HepG2 (cell line): ENCODE measurements around the gene LRRC8C. TPM values are rescaled to one million over a fixed set of nuclear protein-coding genes. Genes with fewer than 3 reads are reported as not detected.

Experiments
- ATAC-seq: fragments of 200-7000 bp; cut with Tn5 transposase; 3 replicates; pipeline ENCODE4 v1.9.1; 2020; ENCODE audit warnings: mild to moderate bottlenecking, moderate library complexity
- BruUV-seq: library from RNA; stranded (reverse); fragments of 400-500 nt; replicated peaks from 2 replicates; lab custom pipeline; 2021; lab: Mats Ljungman, UMichigan
- CTCF ChIA-PET: fragments of 300-600 bp; formaldehyde crosslinking; extraction: SDS; loops from one replicate; lab custom pipeline; 2021; ENCODE audit warnings: low total read pairs, inconsistent platforms, low intra/inter-chr PET ratio; lab: Yijun Ruan, JAX
- POLR2A ChIA-PET: fragments of 350-600 bp; sonication (Branson Sonifier 250); formaldehyde crosslinking; loops from one replicate; lab custom pipeline; 2020; ENCODE audit warnings: antibody characterized with exemption, inconsistent platforms; lab: Yijun Ruan, JAX
- DNase-seq: peaks from one replicate; pipeline ENCODE4 v3.0.0-alpha.2; 2015; ENCODE audit warnings: low spot score
- FAIRE-seq: peaks from 3 replicates; lab custom pipeline; 2011; peaks lifted over from hg19 to GRCh38; lab: Jason Lieb, UNC
- H2AFZ ChIP-seq: one replicate; pipeline ENCODE4 v1.6.1; 2011; ENCODE audit warnings: low read length, inconsistent platforms
- H3K27ac ChIP-seq: fragments of 300-600 bp; 3 replicates; pipeline ENCODE4 v1.8.0; 2011; ENCODE audit warnings: mixed run types, mild to moderate bottlenecking, mixed read lengths, low read length, inconsistent platforms; ENCODE audit not compliant: insufficient read depth; ENCODE audit errors: extremely low read length
- H3K27me3 ChIP-seq, 2 experiments: fragments of 200-600 bp in 1 of 2; 2 replicates in 1 of 2; 3 replicates in 1 of 2; pipeline versions ENCODE4 v1.6.0 to v1.8.0; 2011; ENCODE audit warnings: low read length in 2 of 2, mild to moderate bottlenecking in 2 of 2, moderate library complexity in 2 of 2, inconsistent platforms in 1 of 2; ENCODE audit not compliant: insufficient read depth in 2 of 2, control insufficient read depth in 1 of 2
- H3K36me3 ChIP-seq, 2 experiments: fragments of 200-600 bp in 1 of 2; replicated peaks in 1 of 2; 2 replicates in 1 of 2; 3 replicates in 1 of 2; pipeline versions ENCODE4 v1.5.1 to v1.8.0; 2011; ENCODE audit warnings: low read length in 2 of 2, inconsistent platforms in 1 of 2; ENCODE audit not compliant: insufficient read depth in 2 of 2, control insufficient read depth in 1 of 2
- H3K4me1 ChIP-seq: 2 replicates; pipeline ENCODE4 v1.5.1; 2012; ENCODE audit warnings: low read length, inconsistent platforms; ENCODE audit not compliant: insufficient read depth
- H3K4me2 ChIP-seq: 2 replicates; pipeline ENCODE4 v1.6.0; 2011; ENCODE audit warnings: low read depth, low read length, inconsistent platforms
- H3K4me3 ChIP-seq, 3 experiments: fragments of 200-600 bp in 1 of 3; sonication (generic), shearing (Covaris generic) in 1 of 3; replicated peaks in 1 of 3; 2 replicates each; pipeline ENCODE4 v1.5.1; 2011 to 2016; ENCODE audit warnings: low read length in 3 of 3, inconsistent platforms in 2 of 3, low read depth in 2 of 3, mild to moderate bottlenecking in 2 of 3, control low read depth in 1 of 3, mixed read lengths in 1 of 3; ENCODE audit not compliant: insufficient read depth in 1 of 3
- H3K79me2 ChIP-seq: one replicate; pipeline ENCODE4 v1.6.1; 2011; ENCODE audit warnings: low read length, inconsistent platforms; ENCODE audit not compliant: insufficient read depth
- H3K9ac ChIP-seq: 2 replicates; pipeline ENCODE4 v1.6.0; 2011; ENCODE audit warnings: mild to moderate bottlenecking, low read depth, low read length, inconsistent platforms; ENCODE audit not compliant: insufficient read depth
- H3K9me3 ChIP-seq: 2 replicates; pipeline ENCODE4 v1.5.1; 2012; ENCODE audit warnings: mild to moderate bottlenecking, low read length
- H4K20me1 ChIP-seq: 2 replicates; pipeline ENCODE4 v1.6.0; 2011; ENCODE audit warnings: inconsistent platforms, mild to moderate bottlenecking, low read length, moderate library complexity; ENCODE audit not compliant: insufficient read depth
- ATF7 ChIP-seq, 2 experiments: fragments of 450-650 bp in 1 of 2; sonication (generic) in 1 of 2; formaldehyde crosslinking in 1 of 2; IDR thresholded peaks; 2 replicates each; pipeline versions ENCODE4 v1.4.0 to v1.6.1; 2016 to 2020; ENCODE audit warnings: antibody characterized with exemption in 1 of 2, mild to moderate bottlenecking in 1 of 2, missing genetic modification reagents in 1 of 2
- BRF2 ChIP-seq: sonication (generic); formaldehyde crosslinking; IDR thresholded peaks from 2 replicates; pipeline ENCODE4 v1.8.1; 2022; ENCODE audit warnings: mild to moderate bottlenecking, missing genetic modification reagents
- FOXC1 ChIP-seq: sonication (generic); formaldehyde crosslinking; IDR thresholded peaks from 2 replicates; pipeline ENCODE4 v1.8.0; 2022; ENCODE audit warnings: mild to moderate bottlenecking, missing genetic modification reagents, borderline replicate concordance
- HDAC2 ChIP-seq: sonication (generic); formaldehyde crosslinking; IDR thresholded peaks from 2 replicates; pipeline ENCODE4 v1.4.0; 2020; ENCODE audit warnings: missing genetic modification reagents
- HMGA1 ChIP-seq: sonication (generic); formaldehyde crosslinking; conservative IDR thresholded peaks from 2 replicates; pipeline ENCODE4 v1.4.0; 2020; ENCODE audit warnings: missing genetic modification reagents
- IRF9 ChIP-seq: sonication (generic); formaldehyde crosslinking; IDR thresholded peaks from 2 replicates; pipeline ENCODE4 v1.8.0; 2022; ENCODE audit warnings: missing genetic modification reagents, mild to moderate bottlenecking, borderline replicate concordance
- NFE2L2 ChIP-seq: fragments of 150-350 bp; IDR thresholded peaks from 2 replicates; pipeline ENCODE4 v1.6.1; 2014; ENCODE audit warnings: low read length
- NPAS2 ChIP-seq: sonication (generic); formaldehyde crosslinking; IDR thresholded peaks from 2 replicates; pipeline ENCODE4 v1.8.0; 2022; ENCODE audit warnings: mild to moderate bottlenecking, missing genetic modification reagents, borderline replicate concordance
- RORA ChIP-seq: sonication (generic); formaldehyde crosslinking; IDR thresholded peaks from 2 replicates; pipeline ENCODE4 v1.5.0; 2020; ENCODE audit warnings: mild to moderate bottlenecking, missing genetic modification reagents, moderate library complexity
- ZNF367 ChIP-seq: sonication (generic); formaldehyde crosslinking; IDR thresholded peaks from 2 replicates; pipeline ENCODE4 v1.4.0; 2020; ENCODE audit warnings: missing genetic modification reagents, borderline replicate concordance
- ZNF513 ChIP-seq: sonication (generic); formaldehyde crosslinking; conservative IDR thresholded peaks from 2 replicates; pipeline ENCODE4 v1.5.0; 2020; ENCODE audit warnings: missing genetic modification reagents
- ZNF737 ChIP-seq: sonication (generic); formaldehyde crosslinking; IDR thresholded peaks from 2 replicates; pipeline ENCODE4 v1.5.0; 2020; ENCODE audit warnings: missing genetic modification reagents, mild to moderate bottlenecking, borderline replicate concordance
- ZNF800 ChIP-seq: sonication (generic); formaldehyde crosslinking; IDR thresholded peaks from 2 replicates; pipeline ENCODE4 v1.4.0; 2020; ENCODE audit warnings: missing genetic modification reagents
- ZNF83 ChIP-seq: sonication (generic); formaldehyde crosslinking; IDR thresholded peaks from 2 replicates; pipeline ENCODE4 v1.4.0; 2020; ENCODE audit warnings: missing genetic modification reagents, mild to moderate bottlenecking, borderline replicate concordance
- WGBS: methylation state at CpG from one replicate; pipeline ENCODE4 v1.1.6; 2017; ENCODE audit warnings: low lambda C conversion rate; 5-methylcytosine and 5-hydroxymethylcytosine counted together
- in situ Hi-C: cut with HindIII; loops from 2 replicates; pipeline ENCODE4 v1.10.0; 2017; ENCODE audit warnings: low pct_unique_long_range_greater_than_20kb; ENCODE audit not compliant: extremely low pct_ligation_motif_present
- intact Hi-C: fragments of 100-400 bp; cut with micrococcal nuclease; formaldehyde crosslinking; loops from one replicate; pipeline ENCODE4 v1.10.0; 2022; ENCODE audit not compliant: unreplicated experiment
- polyA plus RNA-seq, 8 experiments: library from polyadenylated mRNA; depleted of rRNA in 3 of 8; stranded (reverse) in 7 of 8; unstranded in 1 of 8; fragments of >200 nt; fragmentation: Illumina TruSeq in 4 of 8; extraction: Trizol in 4 of 8; gene quantifications; 2 replicates each; pipeline versions ENCODE4 v1.2.1 to v1.2.3, GENCODE V29; 2011 to 2016; ENCODE audit warnings: low read depth in 4 of 8, missing spikeins in 1 of 8, mixed read lengths in 1 of 8; ENCODE audit not compliant: insufficient read depth in 1 of 8
- total RNA-seq, 5 experiments: library from RNA; depleted of rRNA; stranded (reverse); fragments of >200 nt; fragmentation: Illumina TruSeq; extraction: Trizol; gene quantifications; 2 replicates each; pipeline ENCODE4 v1.2.3, GENCODE V29; 2016; ENCODE audit warnings: low read depth in 1 of 5

The LRRC8C gene
- total and polyA plus RNA-seq, 2 of the 13 experiments (the other 11 are each of a cell fraction or from before 2014, with no cell fraction given) = 0.22 to 0.32 TPM

DNA sequence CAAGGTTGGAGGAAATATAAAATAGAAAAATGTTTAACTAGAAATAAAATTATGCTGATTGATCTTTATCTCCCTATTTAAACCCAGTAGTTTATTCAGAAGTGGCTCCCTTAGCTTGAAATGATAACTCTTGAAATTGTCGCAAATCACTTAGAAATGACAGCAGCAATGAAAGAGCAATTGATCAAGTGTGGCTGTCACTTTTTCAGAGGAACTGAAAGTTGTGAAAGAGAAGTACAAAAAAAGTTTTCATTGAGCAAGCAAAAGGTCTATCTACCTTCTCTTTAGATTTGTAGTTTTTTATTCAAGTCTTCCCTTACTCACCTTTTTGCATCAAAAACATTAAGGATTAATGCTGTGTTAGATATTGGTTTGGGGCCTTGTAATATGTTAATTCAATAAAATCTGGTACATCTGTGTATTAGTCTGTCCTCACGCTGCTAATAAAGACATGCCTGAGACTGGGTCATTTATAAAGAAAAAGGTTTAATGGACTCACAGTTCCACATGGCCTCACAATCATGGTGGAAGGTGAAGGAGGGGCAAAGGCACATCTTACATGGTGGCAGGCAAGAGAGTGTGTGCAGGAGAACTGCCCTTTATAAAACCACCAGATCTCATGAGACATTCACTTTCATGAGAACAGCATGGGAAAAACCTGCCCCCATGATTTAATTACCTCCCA, 48.3 kb downstream of the LRRC8C start:
- H3K4me2 ChIP-seq = no peak overlapping the region
- no peaks in the 10 kb centered on the region for H4K20me1 ChIP-seq
- no peak for DNase-seq
- in situ Hi-C loops (no loop called here), intact Hi-C loops (no loop called here)
- no peaks in the 10 kb centered on the region for H3K9me3 ChIP-seq
- BruUV-seq = no TSS peak
- FAIRE-seq = no peak
- no peak overlapping the region for H3K27ac ChIP-seq
- 72% methylated on average over 2 of the region's 2 CpGs for WGBS
- ChIA-PET CTCF (no interaction called here), POLR2A (no interaction called here)
- H3K27me3 ChIP-seq = no peaks in the 10 kb centered on the region
- no peak overlapping the region for H3K9ac ChIP-seq
- H3K79me2 ChIP-seq = no peaks in the 10 kb centered on the region
- no peak overlapping the region for H3K4me3 ChIP-seq
- H3K4me1 ChIP-seq = no peaks in the 10 kb centered on the region
- no peaks in the 10 kb centered on the region for H3K36me3 ChIP-seq
- no peak for ATAC-seq
- no peak overlapping the region for H2AFZ ChIP-seq
- TF ChIP-seq BRF2 (CRISPR knock-in tag) (no peak), ATF7 (IDR thresholded peaks at IDR 0.05) (no peak), ATF7 (CRISPR knock-in tag; IDR thresholded peaks at IDR 0.05) (no peak), ZNF83 (CRISPR knock-in tag) (no peak), NPAS2 (CRISPR knock-in tag) (no peak), RORA (CRISPR knock-in tag) (no peak), HMGA1 (CRISPR knock-in tag) (no peak), ZNF367 (CRISPR knock-in tag) (no peak), FOXC1 (no peak), ZNF737 (CRISPR knock-in tag) (no peak), ZNF800 (CRISPR knock-in tag) (no peak), ZNF513 (no peak), HDAC2 (CRISPR knock-in tag) (no peak), IRF9 (CRISPR knock-in tag) (no peak), NFE2L2 (no peak)
